Natural killer cell treated with Interleukin-12 subunit alpha and Interleukin-12 subunit beta and Interleukin-15 and Interleukin-18, amount 100 ng/mL, for 72 hours (primary cell): ENCODE results near the gene SHMT2. TPM values are rescaled to one million over a fixed set of nuclear protein-coding genes. Genes with fewer than 3 reads are reported as not detected.

Source experiments
- ATAC-seq, 2 donors: fragments of 150-1000 bp; cut with Tn5 transposase in 1 of 2; sonication (Bioruptor Pico), chemical (Tn5 transposase) in 1 of 2; 2 replicates each; pipeline ENCODE4 v1.10.0; 2021
- DNase-seq: peaks from one replicate; pipeline ENCODE4 v3.0.0; 2022; ENCODE audit warnings: low spot score
- H3K27ac Mint-ChIP-seq, 2 donors: 1 replicate in 1 of 2; 2 replicates in 1 of 2; pipeline ENCODE4 v1.8.0; 2022; ENCODE audit warnings: mixed read lengths in 2 of 2, mild to moderate bottlenecking in 1 of 2, moderate library complexity in 1 of 2
- H3K27me3 Mint-ChIP-seq, 2 donors: 1 replicate in 1 of 2; 2 replicates in 1 of 2; pipeline ENCODE4 v1.8.0; 2022; ENCODE audit warnings: mixed read lengths in 2 of 2
- H3K36me3 Mint-ChIP-seq: one replicate; pipeline ENCODE4 v1.8.0; 2022; ENCODE audit warnings: mixed read lengths
- H3K4me1 Mint-ChIP-seq, 2 donors: 1 replicate in 1 of 2; 2 replicates in 1 of 2; pipeline ENCODE4 v1.8.0; 2022; ENCODE audit warnings: low read depth in 2 of 2, mixed read lengths in 2 of 2, mild to moderate bottlenecking in 1 of 2
- H3K4me3 Mint-ChIP-seq: one replicate; pipeline ENCODE4 v1.8.0; 2022; ENCODE audit warnings: mixed read lengths
- H3K9me3 Mint-ChIP-seq: 2 replicates; pipeline ENCODE4 v1.8.0; 2022; ENCODE audit warnings: mixed read lengths
- total RNA-seq, 2 donors: library from RNA; stranded (reverse); gene quantifications; one replicate each; pipeline ENCODE4 v1.2.3, GENCODE V29; 2022

Gene SHMT2
- total RNA-seq = 100 to 1,000 TPM; 262 to 355 TPM

DNA sequence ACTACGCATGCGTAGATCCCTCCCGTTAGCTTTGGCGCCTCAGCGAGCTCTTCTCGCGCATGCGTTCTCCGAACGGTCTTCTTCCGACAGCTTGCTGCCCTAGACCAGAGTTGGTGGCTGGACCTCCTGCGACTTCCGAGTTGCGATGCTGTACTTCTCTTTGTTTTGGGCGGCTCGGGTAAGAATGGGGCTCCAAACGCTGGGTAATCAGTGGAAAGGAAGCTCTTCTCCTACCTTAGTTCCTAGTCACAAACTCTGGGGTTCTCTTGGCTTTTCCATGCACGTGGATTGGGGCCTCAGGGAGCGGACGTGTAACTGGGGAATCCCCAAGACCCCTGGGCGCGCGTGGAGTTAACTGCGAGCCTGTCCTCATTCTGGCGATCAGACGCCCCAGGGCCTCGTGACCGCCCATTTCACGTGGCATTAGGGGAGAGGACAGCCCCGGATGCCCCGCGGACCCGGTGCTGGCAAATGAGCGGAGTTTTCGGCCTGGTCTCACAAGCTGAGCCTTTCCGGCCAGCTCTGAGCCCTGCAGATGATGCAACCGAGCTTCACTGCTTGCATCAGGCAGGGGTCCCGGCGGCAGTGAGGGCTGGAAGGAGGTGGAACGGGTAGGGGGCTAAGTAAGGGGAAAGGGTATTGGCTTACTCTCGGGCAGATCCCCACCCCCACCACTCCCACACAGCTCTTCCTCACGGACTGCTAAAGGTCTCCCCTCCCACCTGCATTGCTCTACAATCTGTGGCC lies at the start of gene SHMT2:
SHMT2 (plus strand) TSS at position 78 of the 747 bp plus-strand sequence; CDS start at position 146, 68 bp downstream.
- Mint-ChIP-seq H3K27me3 (peaks cover 14 to 25% of the 10 kb centered on the region in 2 donors), H3K27ac (peak within 1 kb of the TSS; percentile 98 to 100), H3K36me3 (peaks cover 19% of the 10 kb centered on the region), H3K4me1 (peaks cover 41 to 55% of the 10 kb centered on the region in 2 donors), H3K4me3 (peak within 1 kb of the TSS; percentile 96), H3K9me3 (no peaks in the 10 kb centered on the region)
- ATAC-seq (peak; percentile 84 to 92), DNase-seq (peak; percentile 96)

- Mint-ChIP-seq H3K27me3 (peaks cover 0 to 2% of the 10 kb centered on the region in 2 donors), H3K27ac (no peak overlapping the region), H3K4me3 (no peak overlapping the region), H3K4me1 (peaks cover 4% of the 10 kb centered on the region in 2 donors), H3K9me3 (no peaks in the 10 kb centered on the region), H3K36me3 (no peaks in the 10 kb centered on the region)
- ATAC-seq (no peak), DNase-seq (no peak)
These were observed 49.1 kb upstream of the SHMT2 start for GRCh38 chr12:57180321-57180989.

DNA sequence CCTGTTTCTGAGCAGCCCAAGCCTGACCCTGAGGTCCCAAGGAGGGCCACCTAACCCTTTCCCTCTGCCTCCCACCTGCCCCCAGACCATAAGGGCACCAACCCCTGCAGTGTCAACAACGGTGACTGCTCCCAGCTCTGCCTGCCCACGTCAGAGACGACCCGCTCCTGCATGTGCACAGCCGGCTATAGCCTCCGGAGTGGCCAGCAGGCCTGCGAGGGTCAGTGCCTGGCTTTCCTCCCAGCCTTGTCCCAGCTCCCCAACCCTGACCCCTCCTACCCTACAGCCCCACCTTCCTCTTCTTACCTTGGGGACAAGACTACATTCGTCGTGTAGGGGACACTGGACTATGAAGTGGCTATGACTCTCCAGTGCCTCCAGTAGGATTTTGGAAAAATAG lies 48.4 kb upstream of the SHMT2 start:
- H3K27me3 Mint-ChIP-seq = peaks cover 0 to 2% of the 10 kb centered on the region in 2 donors
- DNase-seq (no peak), ATAC-seq (no peak)
- no peak overlapping the region for H3K4me3 Mint-ChIP-seq
- H3K9me3 Mint-ChIP-seq = no peaks in the 10 kb centered on the region
- H3K27ac Mint-ChIP-seq = no peak overlapping the region
- H3K4me1 Mint-ChIP-seq = peaks cover 4% of the 10 kb centered on the region in 2 donors
- H3K36me3 Mint-ChIP-seq = no peaks in the 10 kb centered on the region

DNA sequence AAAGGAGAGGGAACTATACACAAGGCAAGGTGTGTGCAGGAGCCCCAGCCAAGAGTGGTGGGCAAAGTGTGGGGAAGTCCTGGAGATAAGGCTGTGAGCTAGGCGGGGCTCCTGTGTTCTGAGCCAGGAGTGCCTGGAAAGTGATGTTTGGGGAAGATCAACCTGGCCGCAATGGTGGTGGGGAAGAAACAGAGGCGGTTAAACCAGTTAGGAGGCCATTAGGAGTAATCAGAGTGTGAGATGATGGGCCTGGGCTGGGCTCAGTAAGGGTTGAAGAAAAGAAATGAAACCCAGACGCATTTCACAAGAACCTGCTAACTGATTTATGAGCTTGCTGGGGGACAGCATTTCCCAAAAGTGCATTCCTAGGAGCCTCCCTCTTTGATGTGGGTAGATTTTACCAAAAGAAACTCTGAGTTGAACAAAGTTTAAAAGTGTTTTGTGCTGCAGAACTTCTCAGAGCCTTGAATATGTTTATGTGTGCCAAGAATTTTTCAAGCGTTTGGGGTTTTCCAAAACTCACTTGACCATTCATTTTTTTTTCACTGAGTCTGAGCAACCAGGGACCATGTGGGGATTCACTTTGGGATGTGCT lies 47.9 kb upstream of the SHMT2 start:
- Mint-ChIP-seq H3K4me1 (peaks cover 4% of the 10 kb centered on the region in 2 donors), H3K27ac (no peak overlapping the region), H3K9me3 (no peaks in the 10 kb centered on the region), H3K36me3 (no peaks in the 10 kb centered on the region), H3K27me3 (peaks cover 0 to 2% of the 10 kb centered on the region in 2 donors), H3K4me3 (no peak overlapping the region)
- no peak for DNase-seq
- no peak for ATAC-seq

GRCh38 chr12:57182918-57183575 lies 46.5 kb upstream of the SHMT2 start:
- peaks cover 0 to 2% of the 10 kb centered on the region in 2 donors for H3K27me3 Mint-ChIP-seq
- H3K9me3 Mint-ChIP-seq = no peaks in the 10 kb centered on the region
- DNase-seq (no peak), ATAC-seq (peak; percentile 78 to 84)
- H3K4me1 Mint-ChIP-seq = peaks cover 4% of the 10 kb centered on the region in 2 donors
- no peak overlapping the region for H3K27ac Mint-ChIP-seq
- H3K36me3 Mint-ChIP-seq = no peaks in the 10 kb centered on the region
- H3K4me3 Mint-ChIP-seq = no peak overlapping the region

DNA sequence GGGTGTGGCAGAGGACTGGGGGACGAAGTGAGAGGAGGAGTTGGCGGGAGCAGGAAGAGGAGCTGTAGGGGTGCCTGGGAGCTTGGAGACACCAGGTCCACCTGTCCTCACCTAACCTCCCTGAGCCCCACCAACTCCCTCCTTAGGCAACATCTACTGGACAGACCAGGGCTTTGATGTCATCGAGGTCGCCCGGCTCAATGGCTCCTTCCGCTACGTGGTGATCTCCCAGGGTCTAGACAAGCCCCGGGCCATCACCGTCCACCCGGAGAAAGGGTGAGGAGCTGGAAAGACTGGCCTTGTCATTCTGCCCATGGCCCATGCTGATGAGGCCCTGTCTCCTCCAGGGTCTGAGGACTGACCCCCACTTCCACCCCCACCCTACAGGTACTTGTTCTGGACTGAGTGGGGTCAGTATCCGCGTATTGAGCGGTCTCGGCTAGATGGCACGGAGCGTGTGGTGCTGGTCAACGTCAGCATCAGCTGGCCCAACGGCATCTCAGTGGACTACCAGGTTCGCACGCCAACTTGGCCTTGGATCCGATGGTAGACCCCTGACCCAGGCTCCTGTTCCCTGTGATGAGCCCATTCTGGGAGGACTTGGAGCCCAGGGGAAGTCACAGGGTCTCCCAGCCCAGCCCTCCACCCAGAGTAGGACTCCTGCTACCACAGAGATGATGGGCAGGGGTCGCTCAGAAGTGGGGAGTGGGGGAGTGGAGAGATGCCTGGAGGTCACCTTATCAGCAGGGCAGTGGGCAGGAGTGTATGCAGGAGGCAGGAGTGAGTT lies 45.4 kb upstream of the SHMT2 start:
- Mint-ChIP-seq H3K9me3 (no peaks in the 10 kb centered on the region), H3K4me1 (peaks cover 4% of the 10 kb centered on the region in 2 donors), H3K4me3 (no peak overlapping the region)

DNA sequence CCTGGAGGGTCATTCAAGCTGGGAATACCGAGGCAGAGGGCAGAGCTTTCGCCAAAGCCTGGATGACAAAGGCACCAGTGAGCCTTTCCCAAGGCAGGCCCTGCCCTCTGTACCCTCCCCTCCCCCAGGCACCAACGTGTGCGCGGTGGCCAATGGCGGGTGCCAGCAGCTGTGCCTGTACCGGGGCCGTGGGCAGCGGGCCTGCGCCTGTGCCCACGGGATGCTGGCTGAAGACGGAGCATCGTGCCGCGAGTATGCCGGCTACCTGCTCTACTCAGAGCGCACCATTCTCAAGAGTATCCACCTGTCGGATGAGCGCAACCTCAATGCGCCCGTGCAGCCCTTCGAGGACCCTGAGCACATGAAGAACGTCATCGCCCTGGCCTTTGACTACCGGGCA lies 44.1 kb upstream of the SHMT2 start:
- peaks cover 4% of the 10 kb centered on the region in 2 donors for H3K4me1 Mint-ChIP-seq
- no peak overlapping the region for H3K27ac Mint-ChIP-seq
- H3K9me3 Mint-ChIP-seq = no peaks in the 10 kb centered on the region
- H3K36me3 Mint-ChIP-seq = no peaks in the 10 kb centered on the region
- no peak for DNase-seq
- no peak overlapping the region for H3K4me3 Mint-ChIP-seq
- ATAC-seq = no peak
- no peaks in the 10 kb centered on the region for H3K27me3 Mint-ChIP-seq

More for the DNA sequence above, 45.4 kb upstream of the SHMT2 start:
- DNase-seq (no peak), ATAC-seq (no peak)
- H3K27me3 Mint-ChIP-seq = no peaks in the 10 kb centered on the region
- H3K27ac Mint-ChIP-seq = no peak overlapping the region
- H3K36me3 Mint-ChIP-seq = no peaks in the 10 kb centered on the region

DNA sequence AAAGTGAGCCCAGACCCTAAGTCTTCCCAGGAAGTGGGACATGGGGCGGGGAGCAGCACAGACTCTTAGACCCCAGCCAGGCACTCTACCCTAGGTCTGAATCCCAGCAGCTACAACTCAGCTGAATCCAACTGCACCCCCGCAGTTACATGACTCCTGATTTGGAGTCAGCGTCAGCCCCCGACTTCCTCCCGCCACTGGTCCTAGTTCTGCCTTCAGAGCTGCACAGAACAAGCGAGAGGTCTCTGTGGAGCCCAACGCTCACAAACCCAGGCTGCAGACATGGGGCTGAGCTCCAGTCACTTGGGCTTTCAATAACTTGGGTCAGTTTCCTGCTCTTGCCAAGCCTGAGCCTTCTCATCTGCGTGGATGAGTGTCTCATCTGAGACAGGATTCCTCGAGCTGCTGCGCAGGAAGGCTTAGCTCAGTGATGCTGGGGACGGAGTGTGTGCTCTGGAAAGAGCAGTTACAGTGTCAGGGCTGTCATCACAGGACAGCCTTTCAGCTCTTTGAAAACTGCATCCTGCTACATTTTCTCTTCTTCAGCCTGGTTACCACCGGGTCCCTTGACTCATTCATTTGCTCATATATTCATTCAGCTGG lies 43.5 kb upstream of the SHMT2 start:
- Mint-ChIP-seq H3K4me1 (peaks cover 4% of the 10 kb centered on the region in 2 donors), H3K27ac (no peak overlapping the region), H3K9me3 (no peaks in the 10 kb centered on the region), H3K27me3 (no peaks in the 10 kb centered on the region), H3K36me3 (no peaks in the 10 kb centered on the region), H3K4me3 (no peak overlapping the region)
- no peak for DNase-seq
- no peak for ATAC-seq

GRCh38 chr12:57187222-57188089 lies 42.1 kb upstream of the SHMT2 start:
- Mint-ChIP-seq H3K27me3 (no peaks in the 10 kb centered on the region), H3K36me3 (no peaks in the 10 kb centered on the region), H3K27ac (no peak overlapping the region), H3K4me1 (peaks cover 4% of the 10 kb centered on the region in 2 donors), H3K4me3 (no peak overlapping the region), H3K9me3 (no peaks in the 10 kb centered on the region)
- ATAC-seq (no peak), DNase-seq (no peak)

DNA sequence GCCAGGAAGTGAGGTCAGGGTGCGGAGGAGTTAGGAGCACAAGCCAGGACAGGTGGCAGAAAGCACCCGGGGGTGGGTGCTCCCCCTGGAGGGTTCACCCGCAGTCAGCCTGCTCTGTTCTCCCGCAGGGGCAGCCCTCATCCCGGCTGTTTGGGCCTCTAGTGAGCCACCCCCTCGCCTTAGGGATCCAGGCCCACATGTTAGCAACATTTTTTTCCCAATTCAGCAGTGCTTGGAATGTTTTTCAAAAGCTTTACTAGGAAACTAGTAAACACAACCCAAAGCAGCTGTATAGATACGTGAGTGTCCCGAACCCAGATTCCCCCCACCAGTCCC lies 41.5 kb upstream of the SHMT2 start:
- ATAC-seq (no peak), DNase-seq (no peak)
- H3K36me3 Mint-ChIP-seq = no peaks in the 10 kb centered on the region
- H3K9me3 Mint-ChIP-seq = no peaks in the 10 kb centered on the region
- H3K27me3 Mint-ChIP-seq = no peaks in the 10 kb centered on the region
- no peak overlapping the region for H3K27ac Mint-ChIP-seq
- H3K4me3 Mint-ChIP-seq = no peak overlapping the region
- H3K4me1 Mint-ChIP-seq = peaks cover 0 to 1% of the 10 kb centered on the region in 2 donors

DNA sequence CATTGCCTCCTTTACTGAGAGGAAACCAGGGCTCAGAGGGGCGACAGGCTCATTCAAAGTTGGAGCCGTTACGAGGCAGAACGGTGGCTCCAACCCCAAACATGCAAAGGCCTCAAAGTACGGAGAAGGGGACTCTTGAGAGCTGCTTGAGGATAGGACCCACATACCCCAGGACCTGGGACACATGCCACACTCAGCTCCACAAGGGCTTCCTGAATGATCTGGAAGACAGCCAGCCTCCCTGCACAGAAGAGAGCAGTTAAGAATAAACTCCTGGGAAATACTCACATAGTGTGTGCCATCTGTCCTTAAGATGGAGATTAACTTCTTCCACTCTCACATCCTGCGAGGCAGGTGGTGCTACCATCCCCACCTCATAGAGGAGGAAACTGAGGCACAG lies 39.5 kb upstream of the SHMT2 start:
- no peak overlapping the region for H3K27ac Mint-ChIP-seq
- DNase-seq = no peak
- peaks cover 0 to under 1% of the 10 kb centered on the region in 2 donors for H3K27me3 Mint-ChIP-seq
- H3K36me3 Mint-ChIP-seq = no peaks in the 10 kb centered on the region
- no peaks in the 10 kb centered on the region for H3K4me1 Mint-ChIP-seq
- no peak overlapping the region for H3K4me3 Mint-ChIP-seq
- H3K9me3 Mint-ChIP-seq = no peaks in the 10 kb centered on the region
- no peak for ATAC-seq

GRCh38 chr12:57190821-57191220 lies 38.7 kb upstream of the SHMT2 start:
- Mint-ChIP-seq H3K27ac (no peak overlapping the region), H3K9me3 (no peaks in the 10 kb centered on the region), H3K36me3 (no peaks in the 10 kb centered on the region), H3K4me1 (peaks cover 0 to 2% of the 10 kb centered on the region in 2 donors), H3K27me3 (peaks cover 0 to 3% of the 10 kb centered on the region in 2 donors), H3K4me3 (no peak overlapping the region)
- DNase-seq (no peak), ATAC-seq (no peak)
